ENCODE results near the gene ZBTB40. TPM values are rescaled to one million over a fixed set of nuclear protein-coding genes. Genes with fewer than 3 reads are reported as not detected.

The ZBTB40 gene
- total RNA-seq, 1 experiment from 2014 or later: 16.3 TPM

DNA sequence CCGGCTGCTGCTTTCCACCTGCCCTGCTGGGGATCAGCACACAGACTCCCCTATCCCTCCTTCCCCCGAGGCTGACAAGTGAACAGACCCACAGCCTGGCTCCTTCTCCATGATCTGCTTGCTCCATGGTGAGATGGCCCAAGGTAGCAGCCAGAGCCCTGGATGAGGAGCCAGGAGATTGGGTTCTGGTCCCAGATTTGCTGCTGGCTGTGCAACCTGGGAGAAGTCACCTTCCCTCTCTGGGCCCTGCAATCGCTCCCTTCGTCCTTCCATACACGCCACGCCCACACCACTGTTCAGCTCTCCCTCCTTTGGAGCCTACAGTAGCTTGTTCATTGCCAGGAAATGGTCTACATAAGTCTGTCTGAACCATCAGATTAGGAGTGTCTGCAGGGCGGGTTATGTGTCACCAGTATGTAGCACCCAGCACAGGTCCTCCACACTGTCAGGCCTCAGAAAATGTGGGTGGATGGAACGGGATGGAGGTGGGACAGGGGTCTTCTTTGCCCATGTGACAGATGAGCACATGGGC is 102.4 kb downstream of the ZBTB40 start:
- no peak overlapping the region for H2BK20ac ChIP-seq (ENCODE audit: low read depth, low read length, poor library complexity, severe bottlenecking)
- H3K56ac ChIP-seq (ENCODE audit: insufficient read length, low read depth, low read length): no peak overlapping the region
- Mint-ChIP-seq H3K4me1 (peaks cover 45 to 58% of the 10 kb centered on the region in 2 experiments), H3K27ac (no peak overlapping the region), H3K4me3 (no peak overlapping the region), H3K27me3 (ENCODE audit: low read depth) (peaks cover 11% of the 10 kb centered on the region), H3K36me3 (ENCODE audit: insufficient read depth in 1 of 3, low read depth in 3 of 3) (no peaks in the 10 kb centered on the region; a peak in 2 of 7 replicates), H3K9me3 (no peaks in the 10 kb centered on the region; a peak in 2 of 5 replicates)
- no peak overlapping the region for H3K4ac ChIP-seq (ENCODE audit: low read depth, low read length)
- no peak overlapping the region for H2BK120ac ChIP-seq (ENCODE audit: low read depth, low read length, poor library complexity, severe bottlenecking)
- no peaks in the 10 kb centered on the region for H3K23me2 ChIP-seq (ENCODE audit: insufficient read length, low read depth, low read length, poor library complexity, severe bottlenecking)
- WGBS (ENCODE audit: extremely low coverage, insufficient read length, low lambda C conversion rate): no CpG with 5 or more reads among the region's 8 CpGs
- no peaks in the 10 kb centered on the region for H3K27me3 ChIP-seq (ENCODE audit: insufficient read depth, low read length)
- H3K14ac ChIP-seq (ENCODE audit: insufficient read depth, low read length): no peak overlapping the region; the same call in 1 of the 2 replicates
- no peak overlapping the region for H3K9ac ChIP-seq (ENCODE audit: extremely low read depth, insufficient read length, low read length)
- H2BK15ac ChIP-seq (ENCODE audit: low read depth, low read length): no peak overlapping the region
- peaks cover 2% of the 10 kb centered on the region for H4K20me1 ChIP-seq (ENCODE audit: control insufficient read depth, insufficient read depth, insufficient read length)
- no peak overlapping the region for H2AK5ac ChIP-seq (ENCODE audit: insufficient read length, low read length)
- no peaks in the 10 kb centered on the region for H3K79me1 ChIP-seq (ENCODE audit: insufficient read depth, low read depth, low read length, poor library complexity, severe bottlenecking)
- no peaks in the 10 kb centered on the region for H3K9me3 ChIP-seq (ENCODE audit: control insufficient read depth, low read depth, low read length)
- H4K91ac ChIP-seq (ENCODE audit: insufficient read length, low read depth, low read length): no peak overlapping the region
- no peak overlapping the region for H3K18ac ChIP-seq (ENCODE audit: insufficient read length, low read depth, low read length)
- no peak overlapping the region for H3K4me2 ChIP-seq (ENCODE audit: insufficient read depth, insufficient read length, low read length)
- no peak overlapping the region for H3K27ac ChIP-seq (ENCODE audit: insufficient read length, low read depth, low read length)
- no peak overlapping the region for H2BK12ac ChIP-seq (ENCODE audit: insufficient read length, low read depth, low read length)
- H3T11ph ChIP-seq (ENCODE audit: low read length): no peak overlapping the region
- no peak overlapping the region for H3K23ac ChIP-seq (ENCODE audit: insufficient read length, low read depth, low read length)
- no peak overlapping the region for H2AFZ ChIP-seq (ENCODE audit: low read length)
- no peak overlapping the region for H4K8ac ChIP-seq (replicated peaks; ENCODE audit: insufficient read length, low read depth, low read length)
- H4K5ac ChIP-seq (ENCODE audit: insufficient read length, low read depth, low read length): no peak overlapping the region
- TF ChIP-seq, protein P1, sequence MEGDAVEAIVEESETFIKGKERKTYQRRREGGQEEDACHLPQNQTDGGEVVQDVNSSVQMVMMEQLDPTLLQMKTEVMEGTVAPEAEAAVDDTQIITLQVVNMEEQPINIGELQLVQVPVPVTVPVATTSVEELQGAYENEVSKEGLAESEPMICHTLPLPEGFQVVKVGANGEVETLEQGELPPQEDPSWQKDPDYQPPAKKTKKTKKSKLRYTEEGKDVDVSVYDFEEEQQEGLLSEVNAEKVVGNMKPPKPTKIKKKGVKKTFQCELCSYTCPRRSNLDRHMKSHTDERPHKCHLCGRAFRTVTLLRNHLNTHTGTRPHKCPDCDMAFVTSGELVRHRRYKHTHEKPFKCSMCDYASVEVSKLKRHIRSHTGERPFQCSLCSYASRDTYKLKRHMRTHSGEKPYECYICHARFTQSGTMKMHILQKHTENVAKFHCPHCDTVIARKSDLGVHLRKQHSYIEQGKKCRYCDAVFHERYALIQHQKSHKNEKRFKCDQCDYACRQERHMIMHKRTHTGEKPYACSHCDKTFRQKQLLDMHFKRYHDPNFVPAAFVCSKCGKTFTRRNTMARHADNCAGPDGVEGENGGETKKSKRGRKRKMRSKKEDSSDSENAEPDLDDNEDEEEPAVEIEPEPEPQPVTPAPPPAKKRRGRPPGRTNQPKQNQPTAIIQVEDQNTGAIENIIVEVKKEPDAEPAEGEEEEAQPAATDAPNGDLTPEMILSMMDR (conservative IDR thresholded peaks at IDR 0.05): no peak
- peaks cover 10% of the 10 kb centered on the region; the same call in 1 of the 2 replicates for H3K4me1 ChIP-seq (ENCODE audit: insufficient read depth, low read length)
- DNase-seq: no peak
- no peak overlapping the region for H2BK5ac ChIP-seq (ENCODE audit: insufficient read length, low read length)
- H3K79me2 ChIP-seq (ENCODE audit: insufficient read depth, low read length): no peaks in the 10 kb centered on the region
